WTC11 (cell line): ENCODE results near the gene TERC. TPM values are rescaled to one million over a fixed set of nuclear protein-coding genes. Genes with fewer than 3 reads are reported as not detected.

ENCODE experiments used
- ATAC-seq: fragments of 200-7000 bp; cut with Tn5 transposase; 2 replicates; pipeline ENCODE4 v1.10.0; 2021; ENCODE audit warnings: mild to moderate bottlenecking, moderate library complexity
- CTCF ChIA-PET: fragments of 300-600 bp; sonication (Branson Sonifier 250); formaldehyde crosslinking; loops from one replicate; lab custom pipeline; 2021; ENCODE audit warnings: antibody characterized with exemption; lab: Charles Lee
- POLR2A ChIA-PET: fragments of 350-600 bp; sonication (Branson Sonifier 250); formaldehyde crosslinking; loops from one replicate; lab custom pipeline; 2021; ENCODE audit warnings: antibody characterized with exemption; lab: Charles Lee
- DNase-seq: peaks from one replicate; pipeline ENCODE4 v3.0.0; 2021; ENCODE audit warnings: low spot score
- H3K27ac Mint-ChIP-seq: 2 replicates; pipeline ENCODE4 v1.8.0; 2021; ENCODE audit warnings: mixed read lengths
- H3K27me3 Mint-ChIP-seq: 2 replicates; pipeline ENCODE4 v1.8.0; 2021; ENCODE audit warnings: low read depth, mild to moderate bottlenecking, moderate library complexity, mixed read lengths
- H3K36me3 Mint-ChIP-seq: 2 replicates; pipeline ENCODE4 v1.8.0; 2021; ENCODE audit warnings: mixed read lengths
- H3K4me1 Mint-ChIP-seq: 2 replicates; pipeline ENCODE4 v1.8.0; 2022; ENCODE audit warnings: mixed read lengths
- H3K4me3 Mint-ChIP-seq: 2 replicates; pipeline ENCODE4 v1.8.0; 2021; ENCODE audit warnings: mild to moderate bottlenecking, moderate library complexity, mixed read lengths
- H3K9me3 Mint-ChIP-seq: 2 replicates; pipeline ENCODE4 v1.8.0; 2021; ENCODE audit warnings: mixed read lengths
- ELF4 ChIP-seq: sonication (generic); formaldehyde crosslinking; IDR thresholded peaks from 2 replicates; pipeline ENCODE4 v1.8.1; 2022; ENCODE audit warnings: low read depth, mild to moderate bottlenecking, moderate library complexity, missing genetic modification reagents
- ETV6 ChIP-seq: sonication (generic); formaldehyde crosslinking; IDR thresholded peaks from 2 replicates; pipeline ENCODE4 v1.8.1; 2022; ENCODE audit warnings: mild to moderate bottlenecking, missing genetic modification reagents
- FOXP1 ChIP-seq: sonication (generic); formaldehyde crosslinking; IDR thresholded peaks from 2 replicates; pipeline ENCODE4 v1.8.0; 2022; ENCODE audit warnings: missing genetic modification reagents, mild to moderate bottlenecking, moderate library complexity, borderline replicate concordance
- GABPB1 ChIP-seq: sonication (generic); formaldehyde crosslinking; IDR thresholded peaks from 2 replicates; pipeline ENCODE4 v1.8.1; 2023; ENCODE audit warnings: mild to moderate bottlenecking, missing genetic modification reagents
- GTF2I ChIP-seq: fragments of 250-450 bp; sonication (Bioruptor Pico); conservative IDR thresholded peaks from 2 replicates; pipeline ENCODE4 v1.4.0; 2021; ENCODE audit warnings: mild to moderate bottlenecking
- JAZF1 ChIP-seq: fragments of 250-450 bp; sonication (Bioruptor Pico); IDR thresholded peaks from 2 replicates; pipeline ENCODE4 v1.9.0; 2021; ENCODE audit warnings: moderate library complexity, mild to moderate bottlenecking, inconsistent platforms
- OVOL2 ChIP-seq: fragments of 250-450 bp; sonication (Bioruptor Pico); IDR thresholded peaks from 2 replicates; pipeline ENCODE4 v1.9.0; 2021; ENCODE audit warnings: mild to moderate bottlenecking, borderline replicate concordance
- RELA ChIP-seq: sonication (generic); formaldehyde crosslinking; IDR thresholded peaks from 2 replicates; pipeline ENCODE4 v1.8.1; 2022; ENCODE audit warnings: missing genetic modification reagents, mild to moderate bottlenecking, borderline replicate concordance
- SMAD4 ChIP-seq: sonication (generic); formaldehyde crosslinking; IDR thresholded peaks from 2 replicates; pipeline ENCODE4 v1.8.0; 2022; ENCODE audit warnings: mild to moderate bottlenecking, missing genetic modification reagents
- SOX15 ChIP-seq: fragments of 250-450 bp; sonication (Bioruptor Pico); IDR thresholded peaks from 2 replicates; pipeline ENCODE4 v1.9.0; 2021; ENCODE audit warnings: mild to moderate bottlenecking
- ZNF138 ChIP-seq: sonication (generic); formaldehyde crosslinking; conservative IDR thresholded peaks from 2 replicates; pipeline ENCODE4 v1.8.1; 2022; ENCODE audit warnings: mild to moderate bottlenecking, moderate library complexity, missing genetic modification reagents
- ZNF317 ChIP-seq: sonication (generic); formaldehyde crosslinking; IDR thresholded peaks from 2 replicates; pipeline ENCODE4 v1.8.1; 2023; ENCODE audit warnings: low read depth, mild to moderate bottlenecking, moderate library complexity, missing genetic modification reagents, borderline replicate concordance
- ZNF396 ChIP-seq: fragments of 250-450 bp; sonication (Bioruptor Pico); IDR thresholded peaks from 2 replicates; pipeline ENCODE4 v1.8.0; 2021; ENCODE audit warnings: mild to moderate bottlenecking, moderate library complexity, borderline replicate concordance
- total RNA-seq: library from RNA; stranded (reverse); gene quantifications from 3 replicates; pipeline ENCODE4 v1.2.3, GENCODE V29; 2021
- TF ChIP-seq, protein P1 (sequence below): sonication (generic); formaldehyde crosslinking; IDR thresholded peaks from 2 replicates; pipeline ENCODE4 v1.8.1; 2023; ENCODE audit warnings: mild to moderate bottlenecking, missing genetic modification reagents
- TF ChIP-seq, protein P2 (sequence below): sonication (generic); formaldehyde crosslinking; IDR thresholded peaks from 2 replicates; pipeline ENCODE4 v1.8.0; 2022; ENCODE audit warnings: mild to moderate bottlenecking, missing genetic modification reagents
- TF ChIP-seq, protein P3 (sequence below): sonication (generic); formaldehyde crosslinking; IDR thresholded peaks from 2 replicates; pipeline ENCODE4 v1.8.1; 2022; ENCODE audit warnings: low read depth, missing genetic modification reagents, borderline replicate concordance
- TF ChIP-seq, protein P4 (sequence below): sonication (generic); formaldehyde crosslinking; IDR thresholded peaks from 2 replicates; pipeline ENCODE4 v1.8.1; 2023; ENCODE audit warnings: mild to moderate bottlenecking, missing genetic modification reagents, moderate library complexity
- TF ChIP-seq, protein P5 (sequence below): sonication (generic); formaldehyde crosslinking; IDR thresholded peaks from 2 replicates; pipeline ENCODE4 v1.8.1; 2023; ENCODE audit warnings: mild to moderate bottlenecking, moderate library complexity, missing genetic modification reagents
- TF ChIP-seq, protein P6 (sequence below): sonication (generic); formaldehyde crosslinking; IDR thresholded peaks from 2 replicates; pipeline ENCODE4 v1.8.0; 2022; ENCODE audit warnings: mild to moderate bottlenecking, missing genetic modification reagents
- TF ChIP-seq, protein P7 (sequence below): fragments of 250-450 bp; sonication (Bioruptor Pico); IDR thresholded peaks from 2 replicates; pipeline ENCODE4 v1.9.0; 2021; ENCODE audit warnings: moderate library complexity, mild to moderate bottlenecking, inconsistent platforms, borderline replicate concordance
- TF ChIP-seq, protein P8 (sequence below): sonication (generic); formaldehyde crosslinking; IDR thresholded peaks from 2 replicates; pipeline ENCODE4 v1.8.0; 2023; ENCODE audit warnings: missing genetic modification reagents

Gene TERC
- total RNA-seq, 1 experiment from 2014 or later, result 34.3 TPM

DNA sequence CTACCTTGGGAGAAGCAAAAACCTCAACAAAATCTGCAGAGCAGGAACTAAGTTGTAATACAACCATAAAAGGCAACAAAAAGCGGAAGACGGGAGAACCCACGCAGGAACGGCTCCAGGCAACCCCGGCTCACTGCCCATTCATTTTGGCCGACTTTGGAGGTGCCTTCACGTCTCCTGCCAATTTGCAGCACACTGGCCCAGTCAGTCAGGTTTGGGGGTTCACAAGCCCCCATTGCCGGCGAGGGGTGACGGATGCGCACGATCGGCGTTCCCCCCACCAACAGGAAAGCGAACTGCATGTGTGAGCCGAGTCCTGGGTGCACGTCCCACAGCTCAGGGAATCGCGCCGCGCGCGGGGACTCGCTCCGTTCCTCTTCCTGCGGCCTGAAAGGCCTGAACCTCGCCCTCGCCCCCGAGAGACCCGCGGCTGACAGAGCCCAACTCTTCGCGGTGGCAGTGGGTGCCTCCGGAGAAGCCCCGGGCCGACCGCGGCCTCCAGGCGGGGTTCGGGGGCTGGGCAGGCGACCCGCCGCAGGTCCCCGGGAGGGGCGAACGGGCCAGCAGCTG, 463 bp downstream of the TERC start:
- H3K9me3 Mint-ChIP-seq, result peaks cover 14% of the 10 kb centered on the region
- H3K4me3 Mint-ChIP-seq, result peak overlapping the region; percentile 91
- ChIA-PET CTCF (interaction anchor here (1.0 kb wide), 1 partner anchor 616 kb away, joined by 5 read pairs; no protein-coding TSS in a partner anchor), POLR2A (interaction anchor here (1.6 kb wide), 1 partner anchor 8 kb away, joined by 5 read pairs; the partner anchor contains the start of gene MYNN)
- peak overlapping the region; percentile 96 for H3K27ac Mint-ChIP-seq
- DNase-seq, result no peak
- peak; percentile 2 for ATAC-seq
- peaks cover 9% of the 10 kb centered on the region for H3K4me1 Mint-ChIP-seq
- TF ChIP-seq GABPB1 (0 out of 2 replicates have a peak, but pooled peaks have one; percentile 6), SMAD4 (CRISPR knock-in tag) (0 out of 2 replicates have a peak, but pooled peaks have one; percentile 47), ZNF396 (CRISPR knock-in tag) (no peak), ZNF138 (0 out of 2 replicates have a peak, but pooled peaks have one; percentile 16), GTF2I (CRISPR knock-in tag) (no peak), FOXP1 (CRISPR knock-in tag) (0 out of 2 replicates have a peak, but pooled peaks have one; percentile 17), ZNF317 (CRISPR knock-in tag) (0 out of 2 replicates have a peak, but pooled peaks have one; percentile 23)
- TF ChIP-seq, protein P1, sequence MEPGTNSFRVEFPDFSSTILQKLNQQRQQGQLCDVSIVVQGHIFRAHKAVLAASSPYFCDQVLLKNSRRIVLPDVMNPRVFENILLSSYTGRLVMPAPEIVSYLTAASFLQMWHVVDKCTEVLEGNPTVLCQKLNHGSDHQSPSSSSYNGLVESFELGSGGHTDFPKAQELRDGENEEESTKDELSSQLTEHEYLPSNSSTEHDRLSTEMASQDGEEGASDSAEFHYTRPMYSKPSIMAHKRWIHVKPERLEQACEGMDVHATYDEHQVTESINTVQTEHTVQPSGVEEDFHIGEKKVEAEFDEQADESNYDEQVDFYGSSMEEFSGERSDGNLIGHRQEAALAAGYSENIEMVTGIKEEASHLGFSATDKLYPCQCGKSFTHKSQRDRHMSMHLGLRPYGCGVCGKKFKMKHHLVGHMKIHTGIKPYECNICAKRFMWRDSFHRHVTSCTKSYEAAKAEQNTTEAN (CRISPR knock-in tag), result 0 out of 2 replicates have a peak, but pooled peaks have one; percentile 56
- TF ChIP-seq, protein P2, sequence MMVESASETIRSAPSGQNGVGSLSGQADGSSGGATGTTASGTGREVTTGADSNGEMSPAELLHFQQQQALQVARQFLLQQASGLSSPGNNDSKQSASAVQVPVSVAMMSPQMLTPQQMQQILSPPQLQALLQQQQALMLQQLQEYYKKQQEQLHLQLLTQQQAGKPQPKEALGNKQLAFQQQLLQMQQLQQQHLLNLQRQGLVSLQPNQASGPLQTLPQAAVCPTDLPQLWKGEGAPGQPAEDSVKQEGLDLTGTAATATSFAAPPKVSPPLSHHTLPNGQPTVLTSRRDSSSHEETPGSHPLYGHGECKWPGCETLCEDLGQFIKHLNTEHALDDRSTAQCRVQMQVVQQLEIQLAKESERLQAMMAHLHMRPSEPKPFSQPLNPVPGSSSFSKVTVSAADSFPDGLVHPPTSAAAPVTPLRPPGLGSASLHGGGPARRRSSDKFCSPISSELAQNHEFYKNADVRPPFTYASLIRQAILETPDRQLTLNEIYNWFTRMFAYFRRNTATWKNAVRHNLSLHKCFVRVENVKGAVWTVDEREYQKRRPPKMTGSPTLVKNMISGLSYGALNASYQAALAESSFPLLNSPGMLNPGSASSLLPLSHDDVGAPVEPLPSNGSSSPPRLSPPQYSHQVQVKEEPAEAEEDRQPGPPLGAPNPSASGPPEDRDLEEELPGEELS (CRISPR knock-in tag), result peak; percentile 53; the same call in 1 of the 2 replicates
- TF ChIP-seq, protein P3, sequence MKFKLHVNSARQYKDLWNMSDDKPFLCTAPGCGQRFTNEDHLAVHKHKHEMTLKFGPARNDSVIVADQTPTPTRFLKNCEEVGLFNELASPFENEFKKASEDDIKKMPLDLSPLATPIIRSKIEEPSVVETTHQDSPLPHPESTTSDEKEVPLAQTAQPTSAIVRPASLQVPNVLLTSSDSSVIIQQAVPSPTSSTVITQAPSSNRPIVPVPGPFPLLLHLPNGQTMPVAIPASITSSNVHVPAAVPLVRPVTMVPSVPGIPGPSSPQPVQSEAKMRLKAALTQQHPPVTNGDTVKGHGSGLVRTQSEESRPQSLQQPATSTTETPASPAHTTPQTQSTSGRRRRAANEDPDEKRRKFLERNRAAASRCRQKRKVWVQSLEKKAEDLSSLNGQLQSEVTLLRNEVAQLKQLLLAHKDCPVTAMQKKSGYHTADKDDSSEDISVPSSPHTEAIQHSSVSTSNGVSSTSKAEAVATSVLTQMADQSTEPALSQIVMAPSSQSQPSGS (CRISPR knock-in tag), result no peak
- TF ChIP-seq, protein P4, sequence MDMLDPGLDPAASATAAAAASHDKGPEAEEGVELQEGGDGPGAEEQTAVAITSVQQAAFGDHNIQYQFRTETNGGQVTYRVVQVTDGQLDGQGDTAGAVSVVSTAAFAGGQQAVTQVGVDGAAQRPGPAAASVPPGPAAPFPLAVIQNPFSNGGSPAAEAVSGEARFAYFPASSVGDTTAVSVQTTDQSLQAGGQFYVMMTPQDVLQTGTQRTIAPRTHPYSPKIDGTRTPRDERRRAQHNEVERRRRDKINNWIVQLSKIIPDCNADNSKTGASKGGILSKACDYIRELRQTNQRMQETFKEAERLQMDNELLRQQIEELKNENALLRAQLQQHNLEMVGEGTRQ, result no peak
- TF ChIP-seq, protein P5, sequence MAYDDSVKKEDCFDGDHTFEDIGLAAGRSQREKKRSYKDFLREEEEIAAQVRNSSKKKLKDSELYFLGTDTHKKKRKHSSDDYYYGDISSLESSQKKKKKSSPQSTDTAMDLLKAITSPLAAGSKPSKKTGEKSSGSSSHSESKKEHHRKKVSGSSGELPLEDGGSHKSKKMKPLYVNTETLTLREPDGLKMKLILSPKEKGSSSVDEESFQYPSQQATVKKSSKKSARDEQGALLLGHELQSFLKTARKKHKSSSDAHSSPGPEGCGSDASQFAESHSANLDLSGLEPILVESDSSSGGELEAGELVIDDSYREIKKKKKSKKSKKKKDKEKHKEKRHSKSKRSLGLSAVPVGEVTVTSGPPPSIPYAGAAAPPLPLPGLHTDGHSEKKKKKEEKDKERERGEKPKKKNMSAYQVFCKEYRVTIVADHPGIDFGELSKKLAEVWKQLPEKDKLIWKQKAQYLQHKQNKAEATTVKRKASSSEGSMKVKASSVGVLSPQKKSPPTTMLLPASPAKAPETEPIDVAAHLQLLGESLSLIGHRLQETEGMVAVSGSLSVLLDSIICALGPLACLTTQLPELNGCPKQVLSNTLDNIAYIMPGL (CRISPR knock-in tag), result peak; percentile 88; the same call in 1 of the 2 replicates
- no peaks in the 10 kb centered on the region for H3K27me3 Mint-ChIP-seq
- H3K36me3 Mint-ChIP-seq, result peaks cover 3% of the 10 kb centered on the region; the same call in 1 of the 2 replicates

DNA sequence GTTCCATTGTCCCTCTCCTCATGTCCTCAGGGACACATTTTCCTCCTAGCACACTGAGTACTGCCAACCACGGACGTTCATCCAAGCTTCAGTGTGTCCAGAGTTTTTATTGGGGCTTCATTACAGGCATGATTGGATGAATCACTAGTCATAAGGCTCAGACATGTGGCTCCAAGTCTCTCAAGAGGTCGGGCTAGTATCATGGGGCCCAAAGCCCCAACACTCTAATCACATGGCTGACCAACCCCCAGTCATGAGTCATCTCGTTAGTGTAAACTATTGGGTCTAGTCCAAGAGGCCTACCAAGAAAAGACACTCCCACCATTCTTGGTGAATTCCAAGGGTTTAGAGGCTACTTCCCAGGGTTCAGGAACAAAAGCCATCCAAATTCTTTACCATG, 4.4 kb downstream of the TERC start:
- ATAC-seq, result no peak
- CTCF ChIA-PET, result no interaction called here
- POLR2A ChIA-PET, result no interaction called here
- DNase-seq, result no peak
- Mint-ChIP-seq H3K36me3 (peaks cover 3% of the 10 kb centered on the region; the same call in 1 of the 2 replicates), H3K4me3 (no peak overlapping the region), H3K27me3 (no peaks in the 10 kb centered on the region), H3K4me1 (peaks cover 9% of the 10 kb centered on the region), H3K27ac (no peak overlapping the region), H3K9me3 (peaks cover 15% of the 10 kb centered on the region)
- TF ChIP-seq, protein P1 (CRISPR knock-in tag), result no peak
- TF ChIP-seq OVOL2 (no peak), RELA (CRISPR knock-in tag) (no peak), JAZF1 (CRISPR knock-in tag) (no peak), SOX15 (CRISPR knock-in tag) (no peak), ELF4 (CRISPR knock-in tag) (no peak), ETV6 (CRISPR knock-in tag) (no peak)
- TF ChIP-seq, protein P6, sequence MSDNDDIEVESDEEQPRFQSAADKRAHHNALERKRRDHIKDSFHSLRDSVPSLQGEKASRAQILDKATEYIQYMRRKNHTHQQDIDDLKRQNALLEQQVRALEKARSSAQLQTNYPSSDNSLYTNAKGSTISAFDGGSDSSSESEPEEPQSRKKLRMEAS, result no peak
- TF ChIP-seq, protein P7, sequence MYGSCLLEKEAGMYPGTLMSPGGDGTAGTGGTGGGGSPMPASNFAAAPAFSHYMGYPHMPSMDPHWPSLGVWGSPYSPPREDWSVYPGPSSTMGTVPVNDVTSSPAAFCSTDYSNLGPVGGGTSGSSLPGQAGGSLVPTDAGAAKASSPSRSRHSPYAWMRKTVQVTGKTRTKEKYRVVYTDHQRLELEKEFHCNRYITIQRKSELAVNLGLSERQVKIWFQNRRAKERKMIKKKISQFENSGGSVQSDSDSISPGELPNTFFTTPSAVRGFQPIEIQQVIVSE (CRISPR knock-in tag), result no peak
- TF ChIP-seq, protein P8, sequence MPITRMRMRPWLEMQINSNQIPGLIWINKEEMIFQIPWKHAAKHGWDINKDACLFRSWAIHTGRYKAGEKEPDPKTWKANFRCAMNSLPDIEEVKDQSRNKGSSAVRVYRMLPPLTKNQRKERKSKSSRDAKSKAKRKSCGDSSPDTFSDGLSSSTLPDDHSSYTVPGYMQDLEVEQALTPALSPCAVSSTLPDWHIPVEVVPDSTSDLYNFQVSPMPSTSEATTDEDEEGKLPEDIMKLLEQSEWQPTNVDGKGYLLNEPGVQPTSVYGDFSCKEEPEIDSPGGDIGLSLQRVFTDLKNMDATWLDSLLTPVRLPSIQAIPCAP, result no peak
